ENCODE measurements around the gene INO80B.

Gene INO80B

DNA sequence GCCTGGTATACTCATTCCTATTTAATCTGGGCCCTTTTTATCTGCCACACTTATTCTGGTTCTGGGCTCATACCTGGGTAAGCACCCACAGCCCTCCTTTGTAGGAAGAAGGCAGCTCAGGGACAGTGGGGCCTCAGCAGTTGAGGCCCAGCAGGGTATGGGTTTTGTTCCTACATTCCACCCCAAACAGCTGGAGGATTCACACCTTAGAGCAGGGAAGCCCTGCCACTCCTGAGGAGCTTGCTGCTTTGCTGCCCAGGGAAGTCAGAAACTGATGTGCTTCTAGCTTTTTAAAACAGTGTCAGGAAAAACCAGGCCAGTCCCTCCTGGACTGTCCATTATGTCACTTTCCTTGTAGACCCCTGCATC, 45.7 kb downstream of the INO80B start:
- in situ Hi-C loops (cut with HindIII; ENCODE audit: low sequenced_read_pairs): no loop called here

DNA sequence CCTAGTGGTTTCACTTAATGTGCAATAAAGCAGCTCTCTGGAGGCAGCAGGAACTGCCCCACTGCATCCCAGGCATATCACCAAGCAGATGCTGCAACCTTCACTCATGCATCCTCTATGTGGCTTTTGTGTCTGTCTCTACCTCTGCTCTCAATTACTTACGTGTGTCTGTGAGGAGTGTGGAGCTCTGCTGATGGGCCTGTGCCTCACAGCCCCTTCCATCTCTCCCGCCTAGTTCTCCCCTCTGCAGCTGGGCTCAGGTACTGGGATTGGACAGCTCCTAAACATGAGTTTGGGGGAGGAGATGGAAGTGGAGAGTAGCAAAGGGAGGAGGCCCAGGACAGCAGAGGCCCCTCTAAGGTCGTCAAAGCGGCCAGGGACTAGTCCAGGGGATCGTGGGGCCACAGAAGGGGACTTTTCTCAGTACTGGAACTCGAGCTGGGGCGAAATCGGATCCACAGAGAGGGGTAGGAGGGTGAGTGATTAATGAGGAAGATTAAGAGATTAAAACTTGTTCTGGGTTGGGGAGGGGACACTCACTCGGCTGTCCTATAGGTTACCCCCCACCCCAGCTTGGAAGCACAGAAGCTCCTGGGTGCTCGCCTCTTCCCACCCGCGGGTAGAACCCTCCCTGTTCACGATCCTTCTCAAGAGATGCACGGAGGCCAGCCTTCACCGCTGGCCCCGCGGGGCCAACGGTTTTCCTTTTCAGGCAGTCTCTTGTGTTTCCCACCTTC, 46.6 kb downstream of the INO80B start:
- in situ Hi-C loops (cut with HindIII; ENCODE audit: low sequenced_read_pairs): no loop called here

DNA sequence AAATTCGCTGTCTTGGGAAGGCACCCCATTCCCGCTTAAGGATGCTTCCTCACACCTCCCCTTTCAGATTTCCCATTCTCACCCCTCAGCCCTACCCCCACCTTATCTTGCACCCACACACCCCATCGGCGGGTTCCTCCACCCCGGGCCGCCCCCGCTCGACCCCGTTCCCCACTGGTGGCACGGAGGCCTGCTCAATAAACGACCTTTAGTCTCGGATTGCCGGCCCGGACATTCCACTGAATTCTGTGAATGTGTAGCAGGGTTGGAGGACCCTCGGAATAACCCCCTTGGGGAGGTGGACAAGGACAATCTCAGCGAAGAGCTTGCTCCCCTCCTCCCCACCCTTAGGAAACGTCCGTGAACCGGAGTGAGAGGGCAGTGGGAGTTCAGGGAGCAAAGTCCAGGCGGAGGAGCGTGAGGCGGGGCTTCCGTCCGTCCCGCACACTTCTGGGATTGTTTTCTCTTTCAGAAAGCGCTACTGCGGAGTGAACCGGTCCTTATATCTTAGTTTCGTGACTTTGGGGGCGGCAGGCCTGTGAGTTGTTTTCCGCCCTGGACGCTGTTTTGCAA, 47.3 kb downstream of the INO80B start:
- in situ Hi-C loops (cut with HindIII; ENCODE audit: low sequenced_read_pairs): no loop called here

DNA sequence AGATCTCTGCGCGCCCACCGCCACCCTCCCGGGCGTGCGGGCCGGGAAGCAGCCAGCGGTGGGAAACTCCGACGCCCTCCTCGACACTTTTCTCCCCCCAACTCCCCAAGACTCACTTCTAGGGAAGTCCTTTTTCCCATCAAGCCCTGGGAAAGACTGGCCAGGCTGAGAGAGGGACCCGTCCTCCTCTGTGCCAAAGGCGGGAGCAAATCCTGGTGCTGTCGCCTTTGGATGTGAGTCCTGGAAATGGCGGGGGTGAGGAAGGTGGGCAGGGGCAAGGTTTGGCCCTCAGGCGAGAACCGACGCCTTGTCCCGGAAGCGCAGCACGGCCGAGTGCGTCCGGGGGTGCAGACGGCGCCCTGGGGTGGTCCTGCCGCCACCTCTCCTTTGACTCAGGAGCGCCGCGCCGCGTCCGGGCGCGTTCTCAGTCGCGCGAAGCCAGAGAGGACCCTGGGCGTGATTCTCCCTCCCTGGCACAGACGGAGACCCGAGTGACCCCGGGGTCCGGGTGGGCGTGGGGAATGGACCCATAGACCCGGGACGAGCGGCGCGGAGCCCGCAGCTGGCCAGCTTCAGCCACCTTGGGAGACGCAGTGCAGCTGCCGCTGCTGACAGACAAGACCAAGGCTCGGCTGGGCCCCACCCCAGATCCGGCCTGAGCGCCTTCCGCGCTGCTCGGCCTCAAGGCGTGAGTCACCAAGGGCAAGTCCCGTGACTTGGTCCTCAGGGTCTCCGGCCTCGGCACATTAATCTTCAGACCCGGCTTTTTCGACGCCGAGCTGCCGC, 48.0 kb downstream of the INO80B start:
- in situ Hi-C loops (cut with HindIII; ENCODE audit: low sequenced_read_pairs): no loop called here

DNA sequence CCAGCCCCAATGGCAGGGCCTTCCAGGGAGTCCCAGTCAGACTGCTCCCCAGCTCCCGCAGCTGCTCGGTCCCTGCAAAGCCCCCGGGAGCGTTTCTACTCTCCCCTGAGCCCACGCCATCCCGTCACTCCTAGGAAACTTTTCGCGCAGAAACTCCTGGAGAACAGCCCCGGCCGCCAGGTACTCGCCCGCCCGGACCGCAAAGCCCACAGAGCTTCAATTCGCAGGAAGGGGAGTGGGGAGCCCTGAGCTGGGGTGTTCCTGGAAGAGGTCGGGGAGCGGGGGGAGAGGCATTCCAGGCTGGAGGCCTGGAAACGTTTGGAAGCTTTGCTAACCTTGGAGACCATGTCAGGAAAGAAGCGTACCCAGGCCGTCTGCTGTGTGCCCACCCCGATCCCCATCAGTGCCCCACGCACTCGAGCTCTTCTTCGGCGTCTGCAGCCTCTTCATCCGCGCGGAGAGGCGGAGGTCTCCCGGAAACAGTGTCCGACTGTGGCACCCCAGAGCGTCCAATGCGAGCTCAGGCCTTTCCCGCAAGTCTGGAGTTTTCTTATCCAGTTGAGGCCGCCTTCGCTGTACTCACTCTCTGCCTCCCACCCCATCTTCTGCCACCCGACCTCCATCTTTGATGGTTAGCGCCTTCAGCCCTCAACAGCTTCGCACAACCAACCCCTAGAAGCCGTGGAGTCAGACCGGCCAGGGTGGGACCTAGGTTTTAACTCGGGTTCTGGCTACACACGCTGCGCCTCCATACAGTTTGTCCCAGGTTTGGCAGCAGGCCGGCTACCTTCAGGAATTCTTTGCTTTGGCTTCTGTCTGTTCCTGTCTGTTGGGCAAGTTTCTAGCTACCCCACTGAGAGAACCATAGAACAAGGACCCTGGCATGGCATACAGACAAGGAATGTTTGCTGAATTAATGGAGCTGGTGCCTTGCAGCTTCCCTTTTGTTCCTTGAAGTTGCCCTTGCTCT, 48.9 kb downstream of the INO80B start:
- in situ Hi-C loops (cut with HindIII; ENCODE audit: low sequenced_read_pairs): no loop called here

DNA sequence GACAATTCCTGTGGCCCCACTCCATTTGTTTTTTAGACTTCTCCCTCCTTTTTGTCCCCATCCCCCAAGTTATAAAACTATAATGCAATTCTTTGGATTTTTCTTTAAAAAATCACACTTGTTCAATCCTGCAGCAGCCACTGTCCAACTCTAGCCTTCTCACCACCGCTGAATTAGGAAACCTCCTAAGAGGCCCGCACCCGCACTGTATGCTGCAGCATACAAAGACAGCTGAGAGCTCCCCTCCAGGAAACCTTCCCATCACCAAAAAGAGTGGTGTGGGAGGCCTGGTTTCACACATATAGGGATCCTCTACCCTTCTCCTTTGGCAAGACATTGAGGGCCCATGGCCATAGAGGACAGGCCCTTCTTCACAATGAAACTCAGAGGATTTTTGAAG, 49.7 kb downstream of the INO80B start:
- in situ Hi-C loops (cut with HindIII; ENCODE audit: low sequenced_read_pairs): no loop called here

DNA sequence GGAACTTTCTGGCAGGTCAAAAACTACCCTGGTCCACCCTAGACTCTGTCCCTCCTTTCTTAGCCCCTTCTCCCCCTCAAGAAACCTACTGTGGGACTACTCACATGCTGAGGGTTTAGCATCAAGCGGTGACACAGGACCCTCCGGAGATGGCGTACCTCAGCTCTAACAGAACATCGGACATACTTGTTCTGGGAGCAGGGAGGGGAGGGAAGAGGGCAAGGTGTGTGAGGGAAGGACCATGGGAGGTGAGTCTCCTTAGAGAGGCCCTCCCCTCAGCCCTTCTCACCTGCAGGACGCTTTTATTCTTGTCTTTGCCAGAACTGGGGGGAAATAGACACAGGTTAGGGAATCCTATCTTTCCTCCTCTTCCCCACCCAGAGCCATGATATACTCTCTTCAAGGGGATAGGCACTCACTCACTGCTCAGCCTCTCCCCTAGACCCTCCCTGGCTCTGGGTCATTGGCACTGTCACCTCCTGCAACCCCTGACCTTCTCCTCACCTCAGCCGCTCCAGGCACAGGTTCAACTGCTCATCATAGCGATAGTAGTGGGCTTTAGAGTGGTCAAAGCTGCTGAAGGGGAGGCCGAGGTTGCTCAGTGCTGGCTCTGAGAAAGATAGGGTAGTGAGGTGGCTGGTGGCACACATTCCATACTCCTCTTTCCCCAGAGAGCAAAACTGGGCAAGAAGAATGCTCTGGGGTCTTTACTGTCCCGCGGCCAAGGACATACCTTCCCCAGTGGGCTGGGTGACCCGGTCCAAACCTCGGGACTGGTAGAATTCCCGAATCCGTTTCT, 50.8 kb downstream of the INO80B start:
- in situ Hi-C loops (cut with HindIII; ENCODE audit: low sequenced_read_pairs): no loop called here

DNA sequence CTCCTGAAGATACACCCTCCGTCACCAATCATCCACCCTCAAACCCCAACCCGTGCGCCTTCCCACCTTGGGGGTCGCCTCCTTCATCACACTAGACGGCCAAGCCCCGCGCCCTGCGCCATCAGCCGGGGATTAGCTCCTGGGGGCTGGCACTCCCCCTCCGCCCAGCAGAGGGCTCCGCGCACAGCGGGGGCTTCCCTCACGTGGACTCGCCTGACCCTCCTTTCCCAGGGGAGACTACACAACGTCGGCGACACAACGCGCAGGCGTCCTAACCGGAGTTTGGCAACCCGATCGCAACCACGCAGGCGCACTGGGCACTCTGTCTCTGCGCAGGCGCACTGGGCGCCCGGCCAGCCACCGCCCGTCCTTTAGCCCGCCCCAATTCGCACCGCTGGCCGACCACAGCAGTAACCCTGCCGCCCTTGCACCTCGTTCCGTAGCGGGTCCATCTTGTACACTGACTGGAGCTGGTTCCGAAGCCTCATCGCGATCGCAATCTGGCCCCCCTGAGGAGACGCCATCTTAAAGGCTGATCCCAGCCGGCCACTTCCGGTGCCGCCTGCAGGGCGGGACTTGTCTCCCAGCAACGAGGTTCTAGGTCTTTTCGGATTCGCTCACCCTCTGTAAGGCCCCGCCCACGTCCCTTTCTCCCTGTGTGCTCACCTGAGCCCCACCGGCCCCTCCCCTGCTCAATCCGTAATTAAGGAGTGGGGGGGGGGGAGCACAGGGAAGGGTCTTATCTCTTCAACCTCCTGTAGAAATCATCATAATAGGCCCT, 52.4 kb downstream of the INO80B start, which contains the start of gene PCGF1:
TSS of gene PCGF1 (minus strand) at position 551 of the 781 bp plus-strand sequence. CDS start at position 524, 27 bp downstream.
- in situ Hi-C loops (cut with HindIII; ENCODE audit: low sequenced_read_pairs): no loop called here

Measured in DLD1 (cell line).